Measurements from ENCODE around the gene DHRS1.

DHRS1 gene

DNA sequence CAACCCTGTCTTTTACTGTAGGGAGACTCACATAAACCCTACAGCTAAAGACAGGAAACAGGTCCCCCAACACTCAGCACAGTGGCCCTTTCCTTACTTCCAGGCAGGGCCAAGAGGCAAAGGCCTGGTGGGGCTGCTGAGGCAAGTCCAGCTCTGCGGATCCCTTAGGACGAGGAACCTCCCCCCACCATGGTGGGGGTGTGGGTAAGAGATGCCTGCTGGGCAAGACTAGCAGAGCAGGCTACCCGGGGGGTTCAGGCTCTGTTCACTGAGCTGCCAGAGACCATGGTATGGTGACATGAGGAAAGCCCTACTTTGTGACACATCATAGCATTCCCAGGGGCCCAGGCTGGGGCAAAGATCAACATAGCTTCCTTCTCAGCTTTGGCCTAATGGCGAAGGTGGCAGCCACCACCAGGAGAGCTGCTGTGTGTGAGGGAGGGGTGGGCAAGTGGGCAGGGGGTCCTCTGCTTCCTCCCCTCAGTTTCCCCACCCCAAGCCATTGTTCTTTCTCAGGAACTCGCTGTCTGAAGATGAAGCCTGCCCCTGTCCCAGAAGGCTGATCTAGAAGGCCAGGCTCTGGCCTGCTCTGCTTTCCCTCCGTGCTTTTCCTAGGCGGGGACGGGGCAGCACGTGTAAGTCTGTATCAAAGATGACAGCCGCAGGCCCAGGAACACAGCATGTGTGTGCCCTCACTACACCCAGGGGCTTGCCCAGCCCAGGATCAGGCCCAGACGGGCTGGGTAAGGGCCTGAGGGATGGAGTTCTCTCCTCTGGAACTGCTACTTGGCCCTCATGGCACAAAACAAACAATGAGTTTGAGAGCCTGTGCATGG is 47.1 kb downstream of the DHRS1 start:
- Histone ChIP-seq H3K4me1 (no peaks in the 10 kb centered on the region), H3K27me3 (no peaks in the 10 kb centered on the region), H3K9me3 (no peaks in the 10 kb centered on the region), H3K36me3 (peaks cover 0 to 28% (median 0%) of the 10 kb centered on the region in 3 donors), H3K27ac (no peak overlapping the region), H3K4me3 (no peak overlapping the region)
- intact Hi-C loops (cut with DNase I; ENCODE audit: low total_unique reads), result no loop called here
- peak in 1 of 2 donors; percentile 51 for DNase-seq
- TF ChIP-seq CTCF (IDR thresholded peaks at IDR 0.05), result no peak

DNA sequence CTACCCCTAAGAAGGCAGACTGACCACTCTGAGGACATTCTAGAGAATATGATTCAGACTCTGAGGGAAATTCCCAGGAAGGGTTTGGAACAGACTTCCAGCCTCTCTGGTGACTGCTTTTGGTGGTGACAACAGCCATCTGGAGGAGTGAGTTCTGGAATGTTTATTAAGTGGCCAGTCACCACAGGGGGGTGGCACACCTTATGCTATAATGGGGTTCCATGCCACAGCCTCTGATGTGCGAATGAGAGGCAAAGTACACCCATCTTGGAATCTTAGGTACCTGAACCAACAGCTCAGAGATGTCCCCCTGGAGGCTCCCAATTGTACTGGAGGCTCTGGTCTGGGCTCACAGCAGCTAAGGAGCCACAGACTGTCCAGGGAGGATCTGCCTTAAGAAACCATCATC is 47.7 kb downstream of the DHRS1 start:
- H3K9me3 ChIP-seq, result no peaks in the 10 kb centered on the region
- DNase-seq, result no peak
- no peaks in the 10 kb centered on the region for H3K4me1 ChIP-seq
- no peak overlapping the region for H3K27ac ChIP-seq
- peaks cover 0 to 28% (median 0%) of the 10 kb centered on the region in 3 donors for H3K36me3 ChIP-seq
- no peak overlapping the region for H3K4me3 ChIP-seq
- TF ChIP-seq CTCF (IDR thresholded peaks at IDR 0.05), result no peak
- intact Hi-C loops (cut with DNase I; ENCODE audit: low total_unique reads), result no loop called here
- H3K27me3 ChIP-seq, result no peaks in the 10 kb centered on the region

GRCh38 chr14:24250354-24250753 is 49.2 kb downstream of the DHRS1 start:
- no peak overlapping the region for H3K4me3 ChIP-seq
- DNase-seq, result peak in 1 of 2 donors; percentile 46
- H3K9me3 ChIP-seq, result no peaks in the 10 kb centered on the region
- no peaks in the 10 kb centered on the region for H3K27me3 ChIP-seq
- TF ChIP-seq CTCF (IDR thresholded peaks at IDR 0.05), result no peak
- H3K36me3 ChIP-seq, result peaks cover 0 to 27% (median 0%) of the 10 kb centered on the region in 3 donors
- no peak overlapping the region for H3K27ac ChIP-seq
- H3K4me1 ChIP-seq, result no peaks in the 10 kb centered on the region
- intact Hi-C loops (cut with DNase I; ENCODE audit: low total_unique reads), result no loop called here

- no peaks in the 10 kb centered on the region for H3K27me3 ChIP-seq
- H3K4me3 ChIP-seq, result no peak overlapping the region
- no peaks in the 10 kb centered on the region for H3K9me3 ChIP-seq
- no peak overlapping the region for H3K27ac ChIP-seq
- TF ChIP-seq CTCF (IDR thresholded peaks at IDR 0.05), result no peak
- no peaks in the 10 kb centered on the region for H3K4me1 ChIP-seq
- H3K36me3 ChIP-seq, result peaks cover 0 to 17% (median 0%) of the 10 kb centered on the region in 3 donors
- DNase-seq, result peak in 1 of 2 donors; percentile 33
- intact Hi-C loops (cut with DNase I; ENCODE audit: low total_unique reads), result loop anchor here (10.0 kb wide), 1 partner anchor 185 kb away; no protein-coding TSS in a partner anchor
Measured at GRCh38 chr14:24249230-24250021, 50.2 kb downstream of the DHRS1 start.

GRCh38 chr14:24247422-24247821 is 52.2 kb downstream of the DHRS1 start:
- Histone ChIP-seq H3K4me3 (no peak overlapping the region), H3K36me3 (peaks cover 0 to 5% (median 0%) of the 10 kb centered on the region in 3 donors), H3K4me1 (peaks cover 0 to 10% (median 7%) of the 10 kb centered on the region in 4 donors), H3K9me3 (no peaks in the 10 kb centered on the region), H3K27ac (no peak overlapping the region), H3K27me3 (no peaks in the 10 kb centered on the region)
- intact Hi-C loops (cut with DNase I; ENCODE audit: low total_unique reads), result loop anchor here (10.0 kb wide), 1 partner anchor 187 kb away; no protein-coding TSS in a partner anchor
- peak in 1 of 2 donors; percentile 10 for DNase-seq
- TF ChIP-seq CTCF (IDR thresholded peaks at IDR 0.05), result no peak

Measured in tibial artery (tissue), 4 donors.